Stimulated activated CD8-positive, alpha-beta memory T cell treated with anti-CD3 and anti-CD28 coated beads, Interleukin-4, amount 100 ng/mL, for 4 hours (primary cell): ENCODE measurements around the gene SMYD4.
"Not testable (repeated sequence)": the region's sequence is repeated elsewhere in the genome, so short reads cannot be mapped to it uniquely, and the experiment has no call there.

Experiments used
- DNase-seq, 2 donors: peaks; one replicate each; pipeline ENCODE4 v3.0.0-alpha.2; 2020; ENCODE audit warnings: low read depth in 2 of 2, low spot score in 1 of 2

SMYD4 gene

GRCh38 chr17:1785930-1786329 lies 43.8 kb downstream of the SMYD4 start:
- DNase-seq: no peak

- DNase-seq: no peak
These were observed 45.7 kb downstream of the SMYD4 start for GRCh38 chr17:1783834-1784611.

- DNase-seq: no peak
These were observed 46.4 kb downstream of the SMYD4 start for GRCh38 chr17:1783271-1783670.

GRCh38 chr17:1782171-1782567 lies 47.5 kb downstream of the SMYD4 start:
- no peak for DNase-seq

GRCh38 chr17:1779571-1780131 lies 50.1 kb downstream of the SMYD4 start:
- no peak for DNase-seq

- no peak for DNase-seq
These were observed 52.8 kb downstream of the SMYD4 start for GRCh38 chr17:1776857-1777256.

GRCh38 chr17:1776328-1776727 lies 53.4 kb downstream of the SMYD4 start:
- DNase-seq: no peak

GRCh38 chr17:1774390-1775176 lies 55.1 kb downstream of the SMYD4 start:
- no peak for DNase-seq

- no peak for DNase-seq
These were observed 56.0 kb downstream of the SMYD4 start for GRCh38 chr17:1773696-1774181.

GRCh38 chr17:1773000-1773695 lies 56.6 kb downstream of the SMYD4 start:
- DNase-seq: not testable (repeated sequence)

GRCh38 chr17:1769822-1770477 lies 59.8 kb downstream of the SMYD4 start:
- DNase-seq: no peak

GRCh38 chr17:1767358-1767757 lies 62.3 kb downstream of the SMYD4 start:
- no peak for DNase-seq

- no peak for DNase-seq
These were observed 63.1 kb downstream of the SMYD4 start for GRCh38 chr17:1766382-1767135.

- DNase-seq: no peak
These were observed 64.1 kb downstream of the SMYD4 start for GRCh38 chr17:1765576-1765975.

GRCh38 chr17:1764705-1765104 lies 65.0 kb downstream of the SMYD4 start:
- not testable (repeated sequence) for DNase-seq

- peak; percentile 16 to 18 for DNase-seq
These were observed 65.4 kb downstream of the SMYD4 start for GRCh38 chr17:1764284-1764683.

GRCh38 chr17:1762901-1763898 lies 66.5 kb downstream of the SMYD4 start:
- DNase-seq: no peak

GRCh38 chr17:1762233-1762900 lies 67.3 kb downstream of the SMYD4 start:
- no peak for DNase-seq
